Stimulated activated CD4-positive, alpha-beta T cell treated with anti-CD3 and anti-CD28 coated beads, Interleukin-15, amount 100 ng/mL, for 24 hours (primary cell): Measurements from ENCODE around the gene HMGCLL1.

ENCODE experiments used
- DNase-seq: peaks from one replicate; pipeline ENCODE4 v3.0.0-alpha.2; 2020

The HMGCLL1 gene

DNA sequence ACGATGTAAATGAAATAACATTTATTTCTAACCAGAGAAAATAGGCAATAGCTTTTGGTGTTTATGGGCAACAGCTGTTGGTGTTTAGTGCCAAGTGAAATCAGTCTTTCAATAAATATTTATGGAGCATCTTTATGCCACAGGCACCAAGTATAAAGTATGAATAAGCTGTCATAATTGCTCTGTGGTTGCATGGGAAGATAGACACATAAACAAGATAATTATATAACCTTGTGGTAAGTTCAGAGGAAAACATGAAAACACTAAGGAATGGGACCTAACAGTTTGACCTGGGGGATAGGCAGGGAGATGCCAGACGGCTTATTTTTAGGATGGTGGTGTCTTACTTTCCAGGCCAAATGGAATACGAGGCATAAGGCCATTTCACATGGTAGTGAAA, 140.8 kb downstream of the HMGCLL1 start:
- no peak for DNase-seq

DNA sequence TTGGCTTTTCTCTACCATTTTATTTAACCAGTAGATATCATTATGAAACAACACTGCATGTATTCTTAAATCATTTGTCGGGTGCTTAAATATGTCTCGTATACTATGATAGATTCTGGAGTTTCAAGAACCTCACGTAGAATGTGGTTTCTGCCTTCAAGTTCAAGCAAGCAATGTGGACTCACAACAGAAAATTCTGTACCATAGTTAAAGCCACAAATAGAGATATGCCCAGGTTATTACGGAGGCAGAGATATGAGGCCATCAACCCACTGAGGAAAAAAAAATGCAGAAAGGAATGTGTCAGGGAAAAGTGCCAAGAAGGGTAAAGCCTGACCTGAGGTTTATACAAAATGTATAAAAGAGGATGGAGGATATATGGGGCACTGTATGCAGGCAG, 141.9 kb downstream of the HMGCLL1 start:
- no peak for DNase-seq

DNA sequence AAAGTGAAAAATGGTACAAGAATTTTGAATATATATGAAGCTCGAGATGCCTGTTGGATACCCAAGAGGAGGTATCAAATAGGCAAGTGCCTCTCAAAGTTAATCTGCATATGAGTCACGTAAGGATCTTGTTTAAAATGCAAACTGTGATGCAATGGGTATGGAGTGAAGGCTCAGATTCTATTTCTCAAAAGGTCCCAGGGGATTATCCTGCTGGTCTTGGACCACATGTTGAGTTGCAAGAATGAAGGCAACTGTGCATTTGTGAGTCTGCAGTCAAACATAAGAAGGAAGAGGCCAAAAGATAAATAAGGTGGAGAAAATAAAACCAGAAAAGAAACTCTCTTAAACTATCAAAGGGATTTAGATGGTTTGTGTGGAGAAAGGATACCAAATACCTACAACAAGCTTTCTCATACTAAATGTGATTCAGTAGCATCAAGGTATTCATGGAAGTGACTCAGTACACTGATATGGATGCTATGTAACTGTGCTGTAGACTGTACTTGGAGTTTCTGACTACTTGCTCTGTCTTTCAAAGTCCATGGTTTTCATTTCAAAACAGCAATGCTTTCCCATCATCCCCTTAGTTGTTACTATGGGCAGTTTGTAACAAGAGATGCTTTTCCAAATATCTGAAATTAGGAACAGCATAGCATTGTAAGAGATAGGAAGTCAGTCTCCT, 145.4 kb downstream of the HMGCLL1 start:
- DNase-seq, result no peak

DNA sequence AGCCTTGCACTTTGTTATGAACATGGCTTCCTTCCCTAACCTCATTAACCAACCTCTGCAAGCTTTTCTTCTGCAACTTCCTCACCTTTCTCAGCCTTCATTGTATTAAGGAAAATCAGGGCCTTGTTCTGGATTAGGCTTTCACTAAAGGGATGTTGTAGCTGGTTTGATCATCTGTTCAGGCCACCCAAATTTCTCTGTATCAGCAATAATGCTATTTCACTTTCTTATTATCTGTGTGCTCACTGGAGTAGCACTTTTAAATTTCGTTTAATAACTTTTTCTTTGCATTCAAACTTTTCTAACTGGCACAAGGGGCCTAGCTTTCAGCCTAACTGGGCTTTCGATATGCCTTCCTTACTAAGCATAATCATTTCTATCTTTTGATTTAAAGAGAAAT, 155.1 kb downstream of the HMGCLL1 start:
- no peak for DNase-seq

DNA sequence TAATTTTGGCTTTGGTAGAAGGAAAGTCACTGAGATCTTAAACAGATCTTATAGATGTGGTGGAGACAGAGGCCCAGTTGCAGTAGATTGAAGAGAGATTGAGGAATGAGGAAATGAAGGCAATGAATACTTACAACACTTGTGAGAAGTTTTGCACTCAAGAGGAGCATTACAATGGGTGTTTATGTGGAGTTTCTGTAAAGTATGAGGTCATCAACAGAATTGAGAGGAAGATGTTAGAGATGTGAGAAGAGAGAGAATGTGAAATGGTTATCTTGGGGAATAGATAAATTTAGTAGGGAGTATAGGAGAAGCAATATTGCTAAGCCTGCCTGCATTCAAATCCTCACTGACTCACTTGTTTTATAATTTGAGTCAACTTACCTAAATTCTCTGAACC, 168.3 kb downstream of the HMGCLL1 start:
- no peak for DNase-seq

DNA sequence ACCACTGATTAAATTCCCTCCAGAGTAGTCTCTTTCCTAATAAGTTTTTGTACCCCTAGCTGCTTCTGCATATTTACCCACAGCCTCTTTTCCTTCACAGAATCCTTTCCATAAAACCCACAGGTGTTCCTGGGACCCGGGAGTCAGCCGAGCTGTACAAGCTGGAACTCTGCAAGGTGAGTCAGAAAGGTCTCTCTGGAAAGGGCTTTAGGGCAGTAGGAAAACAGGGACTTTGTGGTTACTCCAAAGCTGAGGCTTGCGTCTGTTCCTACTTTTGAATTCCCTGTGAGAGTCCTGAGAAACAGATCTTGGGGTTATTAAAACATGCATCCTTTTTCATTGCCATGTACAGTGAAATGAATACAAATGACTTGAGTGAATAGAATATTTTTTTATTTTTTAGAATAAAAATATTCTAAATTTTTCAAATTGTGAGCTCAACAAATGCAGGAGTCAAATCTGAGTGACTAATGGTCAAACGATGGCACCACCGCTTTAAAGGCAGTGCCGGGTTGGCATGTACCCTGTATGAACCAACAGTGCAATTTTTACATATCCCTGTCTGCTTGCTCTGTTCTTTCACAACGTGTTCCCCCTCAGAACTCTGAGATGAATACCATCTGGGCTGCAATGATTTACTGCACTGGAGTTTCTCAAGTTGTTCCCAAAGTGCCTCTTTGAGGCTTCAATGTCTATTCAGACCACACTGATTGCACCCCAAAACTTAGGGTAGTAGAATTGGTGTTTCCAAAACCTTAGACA, 173.3 kb downstream of the HMGCLL1 start:
- no peak for DNase-seq

DNA sequence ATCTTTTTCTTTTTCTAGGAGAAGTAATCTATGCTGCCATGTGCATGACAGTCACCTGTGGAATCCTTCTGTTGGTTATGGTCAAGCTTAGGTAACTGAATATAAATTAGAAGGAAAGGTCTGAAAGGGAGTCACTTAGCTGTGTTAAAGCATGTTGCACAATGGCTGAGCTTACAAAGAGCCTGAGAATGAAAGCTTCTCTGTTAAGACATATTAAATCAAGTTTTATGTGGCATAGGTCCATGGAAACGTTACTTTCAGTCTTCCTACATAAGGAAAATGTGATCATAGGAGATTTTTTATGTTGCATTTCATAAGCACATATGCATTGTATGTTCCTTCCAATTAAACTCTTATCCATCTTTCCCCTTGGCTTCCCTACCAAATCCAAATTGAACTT, 179.6 kb downstream of the HMGCLL1 start:
- DNase-seq, result no peak

DNA sequence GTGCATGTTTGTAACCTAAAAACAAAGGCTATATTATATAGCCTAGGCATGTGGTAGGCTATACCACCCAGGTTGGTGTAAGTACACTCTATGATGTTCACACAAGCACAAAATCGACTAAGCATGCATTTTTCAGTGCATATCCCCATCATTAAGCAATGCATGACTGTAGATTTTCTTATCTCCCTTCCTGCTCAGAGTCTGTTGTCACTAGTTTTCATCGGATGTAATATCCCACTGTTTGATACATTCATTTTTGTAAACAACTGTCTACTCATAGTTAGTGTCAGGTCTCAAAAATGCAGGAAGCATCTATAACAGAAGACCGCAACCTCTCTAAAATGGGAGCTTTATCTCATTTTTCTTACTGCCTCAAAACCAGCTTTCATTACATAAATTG, 181.0 kb downstream of the HMGCLL1 start:
- DNase-seq, result no peak

DNA sequence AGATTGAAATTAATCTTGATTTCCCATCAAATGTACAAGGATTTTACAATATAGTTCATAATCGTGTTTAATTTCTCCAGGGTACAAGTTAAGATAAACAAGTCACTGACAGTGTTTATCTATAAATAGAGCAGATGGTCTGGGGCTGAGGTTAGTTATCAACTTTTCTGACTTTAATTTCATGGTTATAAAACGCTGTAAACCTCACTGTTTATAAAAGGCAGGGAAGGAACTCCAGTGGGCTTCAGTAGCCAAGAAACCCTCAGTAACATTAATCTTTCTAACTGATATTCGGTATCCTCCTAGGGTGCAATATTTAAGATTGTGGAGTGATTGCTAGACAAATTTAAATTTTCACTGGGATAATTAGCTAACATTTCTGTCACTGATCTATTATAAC, 183.1 kb downstream of the HMGCLL1 start:
- DNase-seq, result no peak

DNA sequence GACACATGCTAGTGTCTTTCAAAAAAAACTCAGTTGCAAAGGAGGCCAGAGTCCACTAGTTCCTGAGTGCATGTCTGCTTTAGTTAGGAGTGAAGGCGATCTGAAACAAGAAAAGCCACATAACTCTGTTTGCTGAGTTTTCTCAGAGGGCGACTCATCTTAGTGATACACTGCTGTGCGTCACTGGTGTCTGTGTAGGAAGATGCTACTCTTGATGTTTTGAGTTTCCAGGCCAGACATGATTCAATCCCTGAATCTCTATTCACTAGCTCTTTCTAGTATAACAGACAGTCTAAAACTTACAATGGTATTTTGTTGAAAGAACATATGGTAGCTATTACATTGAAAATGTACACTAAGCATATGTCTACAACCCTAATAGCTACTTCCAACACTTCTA, 190.8 kb downstream of the HMGCLL1 start:
- no peak for DNase-seq
